Coronary artery (tissue), 2 donors: ENCODE data around the gene TNFSF15.

ENCODE experiments used
- DNase-seq: peaks from one replicate; pipeline ENCODE4 v3.0.0-alpha.2; 2017; ENCODE audit warnings: low spot score
- H3K27ac ChIP-seq, 2 donors: fragments of 200-600 bp; sonication (generic); one replicate each; pipeline ENCODE4 v1.5.1; 2016 to 2019
- H3K4me3 ChIP-seq: fragments of 200-600 bp; sonication (generic); 2 replicates; pipeline ENCODE4 v1.5.1; 2016; ENCODE audit warnings: mild to moderate bottlenecking, moderate library complexity
- CTCF ChIP-seq: fragments of 200-600 bp; sonication (generic); IDR thresholded peaks from one replicate; pipeline ENCODE4 v1.5.1; 2019; ENCODE audit warnings: antibody characterized with exemption

The TNFSF15 gene

GRCh38 chr9:114825126-114825795, 19.4 kb upstream of the TNFSF15 start:
- Histone ChIP-seq H3K4me3 (no peak overlapping the region), H3K27ac (no peak overlapping the region)
- TF ChIP-seq CTCF = no peak
- no peak for DNase-seq

GRCh38 chr9:114824110-114824509, 18.3 kb upstream of the TNFSF15 start:
- TF ChIP-seq CTCF = no peak
- Histone ChIP-seq H3K27ac (no peak overlapping the region), H3K4me3 (no peak overlapping the region)
- no peak for DNase-seq

- Histone ChIP-seq H3K27ac (no peak overlapping the region), H3K4me3 (no peak overlapping the region)
- no peak for TF ChIP-seq CTCF
- no peak for DNase-seq
These were observed 17.6 kb upstream of the TNFSF15 start for GRCh38 chr9:114823441-114823840.

- DNase-seq = no peak
- no peak overlapping the region for H3K4me3 ChIP-seq
- TF ChIP-seq CTCF = no peak
These were observed 16.9 kb upstream of the TNFSF15 start for GRCh38 chr9:114822708-114823107.

GRCh38 chr9:114820776-114821501, 15.1 kb upstream of the TNFSF15 start:
- no peak for TF ChIP-seq CTCF
- no peak for DNase-seq
- Histone ChIP-seq H3K4me3 (no peak overlapping the region), H3K27ac (no peak overlapping the region)

More at GRCh38 chr9:114822708-114823107, 16.9 kb upstream of the TNFSF15 start:
- H3K27ac ChIP-seq = no peak overlapping the region

GRCh38 chr9:114818178-114818577, 12.3 kb upstream of the TNFSF15 start:
- no peak overlapping the region for H3K27ac ChIP-seq
- DNase-seq = no peak
- TF ChIP-seq CTCF = no peak

More at GRCh38 chr9:114818178-114818577, 12.3 kb upstream of the TNFSF15 start:
- H3K4me3 ChIP-seq = no peak overlapping the region
